Measurements from ENCODE around the gene KSR2. TPM values are rescaled to one million over a fixed set of nuclear protein-coding genes. Genes with fewer than 3 reads are reported as not detected.

Gene KSR2
- total and polyA plus RNA-seq, 2 of the 4 experiments (the other 2 are of a cell fraction): not detected

- Histone ChIP-seq H3K14ac (replicated peaks; ENCODE audit: low read depth, low read length) (no peak overlapping the region), H2AK5ac (ENCODE audit: low read depth, low read length) (no peak overlapping the region), H2AFZ (replicated peaks; ENCODE audit: low read length, poor library complexity) (no peak overlapping the region), H3K9ac (ENCODE audit: low read depth, low read length) (no peak overlapping the region), H3K4me2 (ENCODE audit: low read depth, low read length) (no peak overlapping the region), H2BK15ac (ENCODE audit: low read depth, low read length) (no peak overlapping the region), H3K27ac (ENCODE audit: insufficient read depth, low read length) (no peak overlapping the region), H3K9me3 (ENCODE audit: control insufficient read depth, insufficient read depth, low read length) (peaks cover 21% of the 10 kb centered on the region), H3K23ac (ENCODE audit: low read depth, low read length) (no peak overlapping the region), H3K4ac (ENCODE audit: low read depth, low read length) (no peak overlapping the region), H3K4me1 (ENCODE audit: control insufficient read depth, insufficient read depth, low read length) (no peaks in the 10 kb centered on the region), H4K91ac (ENCODE audit: insufficient read depth, low read depth, low read length) (no peak overlapping the region), H2AK9ac (replicated peaks; ENCODE audit: low read depth, low read length, poor library complexity) (no peak overlapping the region), H3K36me3 (ENCODE audit: control insufficient read depth, insufficient read depth, low read length) (no peaks in the 10 kb centered on the region), H2BK20ac (ENCODE audit: low read depth, low read length) (no peak overlapping the region), H4K20me1 (ENCODE audit: insufficient read depth, low read length) (no peaks in the 10 kb centered on the region), H3K79me1 (ENCODE audit: low read depth in 1 of 2, low read length in 2 of 2) (no peaks in the 10 kb centered on the region), H2BK120ac (ENCODE audit: low read depth, low read length) (no peak overlapping the region), H4K5ac (ENCODE audit: low read depth, low read length) (no peak overlapping the region), H2BK5ac (ENCODE audit: low read depth, low read length, poor library complexity, severe bottlenecking) (no peak overlapping the region), H3K56ac (ENCODE audit: extremely low read depth, insufficient read depth, low read length) (no peak overlapping the region), H3K18ac (ENCODE audit: low read depth, low read length) (no peak overlapping the region), H4K8ac (ENCODE audit: low read depth in 2 of 2, low read length in 2 of 2) (no peak overlapping the region), H3K27me3 (ENCODE audit: control insufficient read depth, insufficient read depth, low read length) (no peaks in the 10 kb centered on the region), H3K4me3 (ENCODE audit: insufficient read depth, low read depth, low read length) (no peak overlapping the region), H3K9me1 (ENCODE audit: insufficient read depth, low read length) (no peaks in the 10 kb centered on the region)
- dilution Hi-C loops (cut with HindIII; ENCODE audit: low sequenced_read_pairs, unreplicated experiment) (no loop called here), intact Hi-C loops (cut with micrococcal nuclease) (no loop called here), in situ Hi-C loops (cut with MboI; ENCODE audit: low sequenced_read_pairs) (no loop called here)
- no peak for DNase-seq
- 0% methylated on average over 1 of the region's 9 CpGs; no CpG with 5 or more reads in 1 of the 2 experiments for whole genome bisulfite sequencing, 2 experiments (ENCODE audit: extremely low coverage in 2 of 2, insufficient read length in 1 of 2)
- no peak for ATAC-seq (ENCODE audit: low read depth)
- CTCF ChIA-PET: no interaction called here
- BruUV-seq (replicated peaks): no TSS peak
- TF ChIP-seq, protein P1, sequence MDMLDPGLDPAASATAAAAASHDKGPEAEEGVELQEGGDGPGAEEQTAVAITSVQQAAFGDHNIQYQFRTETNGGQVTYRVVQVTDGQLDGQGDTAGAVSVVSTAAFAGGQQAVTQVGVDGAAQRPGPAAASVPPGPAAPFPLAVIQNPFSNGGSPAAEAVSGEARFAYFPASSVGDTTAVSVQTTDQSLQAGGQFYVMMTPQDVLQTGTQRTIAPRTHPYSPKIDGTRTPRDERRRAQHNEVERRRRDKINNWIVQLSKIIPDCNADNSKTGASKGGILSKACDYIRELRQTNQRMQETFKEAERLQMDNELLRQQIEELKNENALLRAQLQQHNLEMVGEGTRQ (IDR thresholded peaks at IDR 0.05; ENCODE audit: low read depth, low read length): no peak
- TF ChIP-seq RFX5 (IDR thresholded peaks at IDR 0.05; ENCODE audit: low read depth, low read length): no peak
- no peak for TF ChIP-seq CTCF (conservative IDR thresholded peaks at IDR 0.05; ENCODE audit: low read depth, low read length)
- TF ChIP-seq SMC3 (IDR thresholded peaks at IDR 0.05; ENCODE audit: low read depth, low read length): no peak
- TF ChIP-seq MAFK (IDR thresholded peaks at IDR 0.05; ENCODE audit: low read depth, low read length): no peak
- TF ChIP-seq, protein P2, sequence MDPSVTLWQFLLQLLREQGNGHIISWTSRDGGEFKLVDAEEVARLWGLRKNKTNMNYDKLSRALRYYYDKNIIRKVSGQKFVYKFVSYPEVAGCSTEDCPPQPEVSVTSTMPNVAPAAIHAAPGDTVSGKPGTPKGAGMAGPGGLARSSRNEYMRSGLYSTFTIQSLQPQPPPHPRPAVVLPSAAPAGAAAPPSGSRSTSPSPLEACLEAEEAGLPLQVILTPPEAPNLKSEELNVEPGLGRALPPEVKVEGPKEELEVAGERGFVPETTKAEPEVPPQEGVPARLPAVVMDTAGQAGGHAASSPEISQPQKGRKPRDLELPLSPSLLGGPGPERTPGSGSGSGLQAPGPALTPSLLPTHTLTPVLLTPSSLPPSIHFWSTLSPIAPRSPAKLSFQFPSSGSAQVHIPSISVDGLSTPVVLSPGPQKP (IDR thresholded peaks at IDR 0.05; ENCODE audit: borderline replicate concordance, low read depth, low read length): no peak
- POLR2A ChIA-PET (ENCODE audit: unreplicated experiment): no interaction called here
Measured at GRCh38 chr12:117592588-117593305, 376.0 kb downstream of the KSR2 start.

All from IMR-90 (cell line).